ENCODE results near the gene HNRNPLL. TPM values are rescaled to one million over a fixed set of nuclear protein-coding genes. Genes with fewer than 3 reads are reported as not detected.

The HNRNPLL gene
- total RNA-seq, 1 donor from 2014 or later, result 29.7 TPM

- H3K4me3 ChIP-seq (ENCODE audit: low read depth, low read length), result peak overlapping the region; percentile 81
- no peak for DNase-seq (ENCODE audit: low read depth)
- TF ChIP-seq CTCF (IDR thresholded peaks at IDR 0.05; ENCODE audit: insufficient read depth, low read length, severe bottlenecking), result no peak
- no peak for FAIRE-seq
- H3K27me3 ChIP-seq (ENCODE audit: control insufficient read depth, insufficient read depth, low read length), result no peaks in the 10 kb centered on the region
- H3K36me3 ChIP-seq (ENCODE audit: control insufficient read depth, insufficient read depth, low read length), result no peaks in the 10 kb centered on the region
Observed at GRCh38 chr2:38600242-38600891, 2.4 kb downstream of the HNRNPLL start.

- Histone ChIP-seq H3K4me3 (ENCODE audit: low read depth, low read length) (no peak overlapping the region), H3K27me3 (ENCODE audit: control insufficient read depth, insufficient read depth, low read length) (no peaks in the 10 kb centered on the region), H3K36me3 (ENCODE audit: control insufficient read depth, insufficient read depth, low read length) (no peaks in the 10 kb centered on the region)
- TF ChIP-seq CTCF (IDR thresholded peaks at IDR 0.05; ENCODE audit: insufficient read depth, low read length, severe bottlenecking), result no peak
- DNase-seq (ENCODE audit: low read depth), result no peak
- FAIRE-seq, result no peak
Observed at GRCh38 chr2:38599706-38600105, 3.0 kb downstream of the HNRNPLL start.

GRCh38 chr2:38598991-38599295, 3.8 kb downstream of the HNRNPLL start:
- Histone ChIP-seq H3K4me3 (ENCODE audit: low read depth, low read length) (no peak overlapping the region), H3K27me3 (ENCODE audit: control insufficient read depth, insufficient read depth, low read length) (no peaks in the 10 kb centered on the region), H3K36me3 (ENCODE audit: control insufficient read depth, insufficient read depth, low read length) (no peaks in the 10 kb centered on the region)
- FAIRE-seq (no peak), DNase-seq (ENCODE audit: low read depth) (peak; percentile 41)
- no peak for TF ChIP-seq CTCF (IDR thresholded peaks at IDR 0.05; ENCODE audit: insufficient read depth, low read length, severe bottlenecking)

- Histone ChIP-seq H3K36me3 (ENCODE audit: control insufficient read depth, insufficient read depth, low read length) (no peaks in the 10 kb centered on the region), H3K4me3 (ENCODE audit: low read depth, low read length) (no peak overlapping the region), H3K27me3 (ENCODE audit: control insufficient read depth, insufficient read depth, low read length) (no peaks in the 10 kb centered on the region)
- TF ChIP-seq CTCF (IDR thresholded peaks at IDR 0.05; ENCODE audit: insufficient read depth, low read length, severe bottlenecking), result no peak
- DNase-seq (ENCODE audit: low read depth), result no peak
- FAIRE-seq, result no peak
Observed at GRCh38 chr2:38598200-38598990, 4.3 kb downstream of the HNRNPLL start.

GRCh38 chr2:38597115-38597514, 5.6 kb downstream of the HNRNPLL start:
- no peak overlapping the region for H3K4me3 ChIP-seq (ENCODE audit: low read depth, low read length)
- H3K36me3 ChIP-seq (ENCODE audit: control insufficient read depth, insufficient read depth, low read length), result no peaks in the 10 kb centered on the region
- H3K27me3 ChIP-seq (ENCODE audit: control insufficient read depth, insufficient read depth, low read length), result no peaks in the 10 kb centered on the region
- DNase-seq (ENCODE audit: low read depth) (no peak), FAIRE-seq (no peak)
- TF ChIP-seq CTCF (IDR thresholded peaks at IDR 0.05; ENCODE audit: insufficient read depth, low read length, severe bottlenecking), result no peak

All from bronchial epithelial cell (primary cell).